A673 (cell line): ENCODE data around the gene LRFN5.

Experiments
- EZH2 ChIP-seq: fragments of 200-600 bp; sonication (generic); IDR thresholded peaks from 2 replicates; pipeline ENCODE4 v1.6.1; 2017; ENCODE audit warnings: borderline replicate concordance, low read depth, mild to moderate bottlenecking, mixed read lengths, antibody characterized with exemption, low read length; ENCODE audit not compliant: poor library complexity, severe bottlenecking
- TF ChIP-seq, protein P1 (sequence below): fragments of 300-800, 200-600 bp; sonication (generic); conservative IDR thresholded peaks from 2 replicates; pipeline ENCODE4 v1.5.1; 2017; ENCODE audit warnings: low read depth, mild to moderate bottlenecking, antibody characterized with exemption, low read length, moderate library complexity, mixed read lengths

- TF ChIP-seq, protein P1, sequence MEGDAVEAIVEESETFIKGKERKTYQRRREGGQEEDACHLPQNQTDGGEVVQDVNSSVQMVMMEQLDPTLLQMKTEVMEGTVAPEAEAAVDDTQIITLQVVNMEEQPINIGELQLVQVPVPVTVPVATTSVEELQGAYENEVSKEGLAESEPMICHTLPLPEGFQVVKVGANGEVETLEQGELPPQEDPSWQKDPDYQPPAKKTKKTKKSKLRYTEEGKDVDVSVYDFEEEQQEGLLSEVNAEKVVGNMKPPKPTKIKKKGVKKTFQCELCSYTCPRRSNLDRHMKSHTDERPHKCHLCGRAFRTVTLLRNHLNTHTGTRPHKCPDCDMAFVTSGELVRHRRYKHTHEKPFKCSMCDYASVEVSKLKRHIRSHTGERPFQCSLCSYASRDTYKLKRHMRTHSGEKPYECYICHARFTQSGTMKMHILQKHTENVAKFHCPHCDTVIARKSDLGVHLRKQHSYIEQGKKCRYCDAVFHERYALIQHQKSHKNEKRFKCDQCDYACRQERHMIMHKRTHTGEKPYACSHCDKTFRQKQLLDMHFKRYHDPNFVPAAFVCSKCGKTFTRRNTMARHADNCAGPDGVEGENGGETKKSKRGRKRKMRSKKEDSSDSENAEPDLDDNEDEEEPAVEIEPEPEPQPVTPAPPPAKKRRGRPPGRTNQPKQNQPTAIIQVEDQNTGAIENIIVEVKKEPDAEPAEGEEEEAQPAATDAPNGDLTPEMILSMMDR = no peak
- TF ChIP-seq EZH2 = no peak
Observed at GRCh38 chr14:41839661-41840060, 233.0 kb downstream of the LRFN5 start.
